Mucosa of descending colon (tissue), 3 donors: Measurements from ENCODE around the gene SETD1B. TPM values are rescaled to one million over a fixed set of nuclear protein-coding genes. Genes with fewer than 3 reads are reported as not detected.

Source experiments
- ATAC-seq: fragments of 200-7000 bp; cut with Tn5 transposase; one replicate; pipeline ENCODE4 v1.9.1; 2020; ENCODE audit warnings: mild to moderate bottlenecking, moderate library complexity
- DNase-seq, 3 donors: peaks; one replicate each; pipeline ENCODE4 v3.0.0-alpha.2; 2020
- H3K36me3 ChIP-seq: fragments of 200-600 bp; one replicate; pipeline ENCODE4 v1.8.0; 2021; ENCODE audit warnings: low read depth, mild to moderate bottlenecking
- H3K4me1 ChIP-seq: fragments of 200-600 bp; one replicate; pipeline ENCODE4 v1.8.0; 2021; ENCODE audit warnings: low read depth, mild to moderate bottlenecking
- H3K4me3 ChIP-seq: fragments of 200-600 bp; one replicate; pipeline ENCODE4 v1.8.0; 2021; ENCODE audit warnings: mild to moderate bottlenecking
- H3K9me3 ChIP-seq: fragments of 200-600 bp; one replicate; pipeline ENCODE4 v1.8.0; 2021; ENCODE audit warnings: mild to moderate bottlenecking
- CTCF ChIP-seq: fragments of 200-600 bp; IDR thresholded peaks from one replicate; pipeline ENCODE4 v1.8.0; 2022; ENCODE audit warnings: antibody characterized with exemption, mild to moderate bottlenecking
- intact Hi-C, 2 donors: fragments of 100-400 bp; cut with DNase I in 1 of 2; cut with micrococcal nuclease in 1 of 2; formaldehyde crosslinking; loops; one replicate each; pipeline versions ENCODE4 v1.11.0 to v1.11.1; 2022; cut with DNase I, micrococcal nuclease
- total RNA-seq, 3 donors: library from RNA; stranded (reverse); fragmentation: NEBNext Ultra II Directional in 2 of 3; extraction: Animal tissue kit (Norgen Biotek cat#: 25700) in 2 of 3; gene quantifications; one replicate each; pipeline versions ENCODE4 v1.2.1 to v1.2.4, GENCODE V29; 2021 to 2023
- donor health status: DM: no; HTN: no; CAD: no; lungs with moderate emphysema.
- donor health status: DM: no; HTN: no; CAD: no.
- donor health status: DM: no; HTN: yes; CAD: no.

The SETD1B gene
- total RNA-seq, 3 donors from 2014 or later, result 23.8 to 38.3 (median 27.5) TPM

- ATAC-seq (peak; percentile 50), DNase-seq (peak; percentile 91 to 96 (median 95))
- H3K4me1 ChIP-seq, result peaks cover 28% of the 10 kb centered on the region
- intact Hi-C loops, result no loop called here
- no peaks in the 10 kb centered on the region for H3K36me3 ChIP-seq
- no peaks in the 10 kb centered on the region for H3K9me3 ChIP-seq
- TF ChIP-seq CTCF, result no peak
- H3K4me3 ChIP-seq, result peak overlapping the region; percentile 57
These were observed 738 bp upstream of the SETD1B start for GRCh38 chr12:121802843-121803698.

GRCh38 chr12:121804417-121805111 lies 755 bp downstream of the SETD1B start:
- intact Hi-C loops, result no loop called here
- Histone ChIP-seq H3K9me3 (no peaks in the 10 kb centered on the region), H3K36me3 (no peaks in the 10 kb centered on the region), H3K4me1 (peaks cover 14% of the 10 kb centered on the region), H3K4me3 (peak overlapping the region; percentile 57)
- peak; percentile 69 to 78 (median 74) for DNase-seq
- ATAC-seq, result no peak
- no peak for TF ChIP-seq CTCF

- no peaks in the 10 kb centered on the region for H3K36me3 ChIP-seq
- H3K9me3 ChIP-seq, result no peaks in the 10 kb centered on the region
- peak in 2 of 3 donors; percentile 62 to 64 for DNase-seq
- peak overlapping the region; percentile 57 for H3K4me3 ChIP-seq
- intact Hi-C loops, result no loop called here
- TF ChIP-seq CTCF, result no peak
- H3K4me1 ChIP-seq, result peaks cover 18% of the 10 kb centered on the region
- no peak for ATAC-seq
These were observed 1.6 kb downstream of the SETD1B start for GRCh38 chr12:121805171-121806008.

DNA sequence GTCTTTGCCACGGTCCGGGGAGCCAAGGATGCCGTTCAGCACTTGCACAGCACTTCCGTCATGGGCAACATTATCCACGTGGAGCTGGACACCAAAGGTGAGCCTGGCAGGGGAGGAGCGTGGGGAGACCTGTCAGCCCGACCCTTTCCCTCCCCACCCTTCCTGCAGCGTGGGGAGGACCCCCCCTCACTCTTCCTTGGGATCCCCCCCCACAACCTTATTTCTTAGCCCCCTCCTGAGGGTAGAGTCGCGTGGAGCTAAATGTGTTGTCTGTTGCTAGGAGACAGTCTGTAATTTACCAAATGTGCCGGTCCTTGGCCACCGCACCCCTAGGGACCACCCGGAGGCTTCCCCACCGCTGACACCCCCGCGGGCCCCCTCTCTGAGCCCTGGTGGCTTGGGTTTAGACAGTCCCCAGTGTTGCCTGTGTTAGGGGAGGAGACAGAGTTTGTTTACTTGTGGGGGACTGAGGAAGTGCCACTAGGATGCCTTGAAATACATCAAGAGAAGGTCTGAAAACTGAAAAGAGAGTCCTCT lies 2.3 kb downstream of the SETD1B start:
- H3K36me3 ChIP-seq, result no peaks in the 10 kb centered on the region
- no peak overlapping the region for H3K4me3 ChIP-seq
- DNase-seq (peak in 2 of 3 donors; percentile 54 to 69), ATAC-seq (no peak)
- TF ChIP-seq CTCF, result no peak
- intact Hi-C loops, result no loop called here
- no peaks in the 10 kb centered on the region for H3K9me3 ChIP-seq
- peaks cover 23% of the 10 kb centered on the region for H3K4me1 ChIP-seq
